Ascending aorta (tissue), 2 donors: ENCODE results near the gene NFRKB. TPM values are rescaled to one million over a fixed set of nuclear protein-coding genes. Genes with fewer than 3 reads are reported as not detected.

Source experiments
- DNase-seq, 2 donors: peaks; one replicate each; pipeline ENCODE4 v3.0.0-alpha.2; 2019; ENCODE audit warnings: low spot score in 2 of 2
- H3K27ac ChIP-seq, 2 donors: fragments of 200-600 bp; sonication (generic); one replicate each; pipeline ENCODE4 v1.5.1; 2016 to 2017; ENCODE audit warnings: mild to moderate bottlenecking in 1 of 2
- H3K27me3 ChIP-seq: fragments of 200-600 bp; sonication (generic); one replicate; pipeline ENCODE4 v1.5.1; 2017
- H3K36me3 ChIP-seq, 2 donors: fragments of 200-600 bp; sonication (generic); one replicate each; pipeline ENCODE4 v1.5.1; 2016
- H3K4me1 ChIP-seq, 2 donors: fragments of 200-600 bp; sonication (generic); one replicate each; pipeline ENCODE4 v1.5.1; 2016 to 2017; ENCODE audit warnings: mild to moderate bottlenecking in 1 of 2
- H3K4me3 ChIP-seq, 2 donors: fragments of 200-600 bp; sonication (generic); one replicate each; pipeline ENCODE4 v1.5.1; 2016 to 2017; ENCODE audit warnings: mild to moderate bottlenecking in 1 of 2
- H3K9me3 ChIP-seq, 2 donors: fragments of 200-600 bp; sonication (generic); one replicate each; pipeline ENCODE4 v1.5.1; 2016
- intact Hi-C: fragments of 100-400 bp; cut with DNase I; formaldehyde crosslinking; loops from one replicate; pipeline ENCODE4 v1.15.1; 2023
- total RNA-seq: library from RNA; depleted of rRNA; stranded (reverse); fragments of >200 nt; gene quantifications from one replicate; pipeline ENCODE4 v1.1.0, GENCODE V29; 2016
- TF ChIP-seq, protein P1 (sequence below), 3 experiments: fragments of 200-600 bp in 2 of 3; fragments of 450-650 bp in 1 of 3; sonication (generic) in 2 of 3; IDR thresholded peaks; one replicate each; pipeline ENCODE4 v1.5.1; 2016 to 2019; ENCODE audit warnings: antibody characterized with exemption in 3 of 3, mild to moderate bottlenecking in 1 of 3, moderate library complexity in 1 of 3

The NFRKB gene
- total RNA-seq, 1 donor from 2014 or later: 6.9 TPM

DNA sequence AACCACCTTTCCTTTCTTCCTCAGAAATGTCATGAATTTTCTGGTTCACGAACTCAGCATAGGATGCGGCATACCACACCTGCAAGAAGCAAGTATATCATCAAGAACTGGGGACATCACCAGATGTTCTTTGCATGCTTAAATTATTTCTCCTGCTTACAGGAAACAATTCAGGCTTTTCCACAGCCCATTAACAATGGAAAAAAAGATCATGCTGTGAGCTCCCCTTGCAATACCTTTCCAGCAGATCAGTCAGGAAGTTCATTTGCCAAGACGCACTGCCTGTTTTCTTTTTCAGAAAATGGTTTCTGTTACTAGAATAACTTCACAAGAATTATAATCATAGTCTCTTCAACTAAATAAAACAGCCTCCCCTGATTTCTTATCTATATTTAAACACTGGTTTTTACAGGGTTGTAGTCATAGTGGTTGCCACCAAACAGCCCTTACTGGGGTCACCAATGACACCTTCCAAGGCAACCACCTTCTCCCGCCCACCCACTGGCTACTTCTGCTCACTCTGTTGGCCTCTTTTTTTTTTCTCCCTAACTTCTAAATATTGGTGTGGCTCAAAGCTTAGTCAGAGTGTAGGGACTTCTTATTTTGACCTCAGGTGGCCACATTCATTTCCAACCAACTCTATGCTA is 42.3 kb upstream of the NFRKB start:
- Histone ChIP-seq H3K4me1 (no peaks in the 10 kb centered on the region), H3K36me3 (peaks cover 0 to 13% of the 10 kb centered on the region in 2 donors), H3K9me3 (no peaks in the 10 kb centered on the region), H3K27ac (no peak overlapping the region), H3K4me3 (no peak overlapping the region), H3K27me3 (no peaks in the 10 kb centered on the region)
- intact Hi-C loops: no loop called here
- TF ChIP-seq, protein P1, sequence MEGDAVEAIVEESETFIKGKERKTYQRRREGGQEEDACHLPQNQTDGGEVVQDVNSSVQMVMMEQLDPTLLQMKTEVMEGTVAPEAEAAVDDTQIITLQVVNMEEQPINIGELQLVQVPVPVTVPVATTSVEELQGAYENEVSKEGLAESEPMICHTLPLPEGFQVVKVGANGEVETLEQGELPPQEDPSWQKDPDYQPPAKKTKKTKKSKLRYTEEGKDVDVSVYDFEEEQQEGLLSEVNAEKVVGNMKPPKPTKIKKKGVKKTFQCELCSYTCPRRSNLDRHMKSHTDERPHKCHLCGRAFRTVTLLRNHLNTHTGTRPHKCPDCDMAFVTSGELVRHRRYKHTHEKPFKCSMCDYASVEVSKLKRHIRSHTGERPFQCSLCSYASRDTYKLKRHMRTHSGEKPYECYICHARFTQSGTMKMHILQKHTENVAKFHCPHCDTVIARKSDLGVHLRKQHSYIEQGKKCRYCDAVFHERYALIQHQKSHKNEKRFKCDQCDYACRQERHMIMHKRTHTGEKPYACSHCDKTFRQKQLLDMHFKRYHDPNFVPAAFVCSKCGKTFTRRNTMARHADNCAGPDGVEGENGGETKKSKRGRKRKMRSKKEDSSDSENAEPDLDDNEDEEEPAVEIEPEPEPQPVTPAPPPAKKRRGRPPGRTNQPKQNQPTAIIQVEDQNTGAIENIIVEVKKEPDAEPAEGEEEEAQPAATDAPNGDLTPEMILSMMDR (IDR thresholded peaks at IDR 0.05): no peak
- DNase-seq: no peak

DNA sequence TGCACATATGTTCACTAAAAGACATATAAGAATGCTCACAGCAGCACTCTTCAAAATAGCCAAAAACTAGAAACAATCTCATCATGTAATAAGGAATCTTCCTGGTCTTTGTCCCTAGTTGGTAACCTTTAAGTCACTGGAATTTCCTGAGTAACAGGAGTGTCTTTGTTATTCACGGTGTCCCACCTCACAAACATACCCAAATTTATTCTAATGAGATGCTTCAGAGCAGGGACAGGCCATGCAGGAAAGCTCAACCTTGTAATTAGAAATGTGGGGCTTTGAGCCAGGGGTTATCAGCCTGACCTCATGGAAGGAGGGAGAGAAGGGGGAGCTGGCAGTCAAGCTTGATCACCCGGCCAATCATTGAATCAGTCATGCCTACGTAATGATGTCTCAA is 40.3 kb upstream of the NFRKB start:
- TF ChIP-seq, protein P1 (IDR thresholded peaks at IDR 0.05): no peak
- intact Hi-C loops: no loop called here
- Histone ChIP-seq H3K4me1 (no peaks in the 10 kb centered on the region), H3K4me3 (no peak overlapping the region), H3K9me3 (no peaks in the 10 kb centered on the region), H3K27ac (no peak overlapping the region), H3K27me3 (no peaks in the 10 kb centered on the region), H3K36me3 (peaks cover 8% of the 10 kb centered on the region in 2 donors)
- DNase-seq: no peak

DNA sequence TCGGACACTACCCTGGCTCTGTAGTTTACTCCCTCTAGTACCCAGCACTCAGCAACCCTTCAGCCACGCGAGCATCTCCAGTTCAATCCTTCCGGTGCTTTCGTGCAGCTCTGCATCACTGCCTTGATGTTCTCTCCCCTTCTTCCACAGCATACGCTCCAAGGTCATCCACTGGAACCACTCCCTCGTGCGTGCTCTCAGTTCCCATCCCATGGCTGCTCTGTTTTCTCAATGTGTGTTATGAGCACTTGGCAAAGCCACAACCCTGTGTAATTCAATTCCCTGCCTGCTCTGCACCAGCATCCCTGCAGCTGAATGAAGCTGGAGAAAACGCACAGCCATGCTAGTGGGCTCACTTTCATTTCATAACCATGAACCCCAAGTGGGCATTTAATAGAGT is 38.5 kb upstream of the NFRKB start:
- H3K9me3 ChIP-seq: no peaks in the 10 kb centered on the region
- H3K27ac ChIP-seq: no peak overlapping the region
- no peak overlapping the region for H3K4me3 ChIP-seq
- TF ChIP-seq, protein P1 (IDR thresholded peaks at IDR 0.05): no peak
- peaks cover 12 to 13% of the 10 kb centered on the region in 2 donors for H3K36me3 ChIP-seq
- H3K4me1 ChIP-seq: no peaks in the 10 kb centered on the region
- H3K27me3 ChIP-seq: no peaks in the 10 kb centered on the region
- intact Hi-C loops: no loop called here
- DNase-seq: no peak

DNA sequence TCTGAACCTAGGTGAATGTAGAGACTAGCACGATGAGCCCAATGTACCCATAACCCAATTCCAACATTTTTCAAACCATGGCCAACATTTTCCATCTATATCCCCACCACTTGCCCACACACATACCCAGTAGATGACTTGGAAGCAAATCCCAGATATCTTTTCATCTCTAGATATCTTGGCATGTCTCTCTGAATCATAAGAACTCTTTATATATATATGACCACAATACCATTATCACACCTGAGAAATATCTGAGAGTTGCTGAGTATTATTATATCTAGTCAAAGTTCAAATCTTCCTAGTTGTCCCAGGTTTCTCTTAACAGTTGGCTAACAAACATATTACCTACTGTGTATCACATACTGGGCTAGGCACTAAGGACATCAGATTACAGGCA is 37.9 kb upstream of the NFRKB start:
- no peaks in the 10 kb centered on the region for H3K4me1 ChIP-seq
- H3K36me3 ChIP-seq: peaks cover 12 to 13% of the 10 kb centered on the region in 2 donors
- no peak overlapping the region for H3K27ac ChIP-seq
- no peak overlapping the region for H3K4me3 ChIP-seq
- H3K9me3 ChIP-seq: no peaks in the 10 kb centered on the region
- TF ChIP-seq, protein P1 (IDR thresholded peaks at IDR 0.05): no peak
- no peaks in the 10 kb centered on the region for H3K27me3 ChIP-seq
- DNase-seq: no peak
- intact Hi-C loops: no loop called here

DNA sequence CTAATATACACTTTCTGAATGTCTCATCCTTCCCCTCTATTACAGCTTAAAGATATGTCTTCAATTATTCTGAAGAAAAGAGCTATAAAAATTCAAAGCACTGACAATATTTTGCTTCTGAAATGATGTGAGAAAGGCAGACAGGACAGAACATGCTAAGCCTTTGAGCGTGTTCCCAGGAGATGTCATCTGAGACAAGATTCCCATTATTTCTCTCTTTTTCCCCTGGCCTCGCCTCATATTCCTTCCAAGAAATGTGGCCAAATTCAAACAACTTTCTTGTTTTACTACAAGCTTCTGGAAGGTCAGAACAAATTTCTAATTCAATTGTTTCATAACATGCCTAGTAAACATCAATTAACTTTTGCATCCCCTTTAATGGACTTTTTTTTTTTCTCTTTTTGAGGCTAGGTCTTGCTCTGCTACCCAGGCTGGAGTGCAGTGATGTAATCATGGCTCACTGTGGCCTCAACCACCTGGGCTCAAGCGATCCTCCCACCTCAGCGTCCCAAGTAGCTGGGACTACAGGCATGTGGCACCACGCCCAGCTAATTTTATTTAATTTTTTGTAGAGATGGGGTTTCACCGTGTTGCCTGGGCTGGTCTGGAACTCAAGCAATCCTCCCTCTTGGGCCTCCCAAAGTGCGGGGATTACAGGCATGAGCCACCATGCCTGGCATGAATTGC is 37.1 kb upstream of the NFRKB start:
- TF ChIP-seq, protein P1 (IDR thresholded peaks at IDR 0.05): no peak
- H3K9me3 ChIP-seq: no peaks in the 10 kb centered on the region
- H3K36me3 ChIP-seq: peaks cover 12 to 13% of the 10 kb centered on the region in 2 donors
- H3K27me3 ChIP-seq: no peaks in the 10 kb centered on the region
- no peak overlapping the region for H3K4me3 ChIP-seq
- no peaks in the 10 kb centered on the region for H3K4me1 ChIP-seq
- H3K27ac ChIP-seq: no peak overlapping the region
- intact Hi-C loops: no loop called here
- no peak for DNase-seq
